NCI-H345 treated with DMSO at 0.1 percent for 48 hours (cell line): ENCODE data around the gene MYRIP.

Experiments used
- DNase-seq: peaks from one replicate; lab custom pipeline; 2025; ENCODE audit not compliant: unreplicated experiment; lab: John Stamatoyannopoulos, UW

Gene MYRIP

DNA sequence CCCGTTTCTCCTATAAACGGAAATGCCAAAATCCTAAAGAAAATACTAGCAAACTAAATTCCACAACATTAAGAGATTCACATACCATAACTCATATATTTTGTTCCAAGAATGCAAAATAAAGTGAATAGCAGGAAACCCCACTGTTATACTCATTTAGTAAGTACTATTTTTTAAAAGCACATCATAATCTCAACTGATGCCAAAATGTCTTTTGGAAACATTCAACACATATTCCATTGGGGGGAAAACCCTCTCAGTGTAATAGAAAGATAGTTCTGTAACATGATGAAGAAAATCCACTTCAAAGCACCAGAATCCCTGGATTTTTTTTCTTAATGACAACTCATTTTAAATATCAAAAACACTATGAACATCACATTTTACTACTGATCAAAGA is 407.1 kb downstream of the MYRIP start:
- DNase-seq, result no peak

DNA sequence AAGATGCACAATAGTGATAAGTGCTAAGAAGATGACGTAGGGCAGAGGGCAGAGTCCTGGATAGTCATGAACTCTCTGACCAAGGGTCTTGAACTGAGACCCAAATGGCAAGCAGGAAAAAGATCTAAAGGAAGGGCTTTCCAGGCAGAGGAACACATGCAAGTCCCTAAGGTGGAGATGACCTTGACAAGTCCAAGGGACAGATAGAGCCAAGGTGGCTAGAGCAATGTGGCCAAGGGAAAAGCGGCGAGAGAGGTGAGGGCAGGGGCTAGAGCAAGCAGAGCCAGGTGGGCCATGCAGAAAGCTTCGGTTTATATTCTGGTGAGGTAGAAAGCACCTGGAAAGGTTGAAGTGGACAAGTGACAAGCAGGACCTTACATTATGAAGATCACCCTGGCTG is 414.4 kb downstream of the MYRIP start:
- DNase-seq, result no peak

DNA sequence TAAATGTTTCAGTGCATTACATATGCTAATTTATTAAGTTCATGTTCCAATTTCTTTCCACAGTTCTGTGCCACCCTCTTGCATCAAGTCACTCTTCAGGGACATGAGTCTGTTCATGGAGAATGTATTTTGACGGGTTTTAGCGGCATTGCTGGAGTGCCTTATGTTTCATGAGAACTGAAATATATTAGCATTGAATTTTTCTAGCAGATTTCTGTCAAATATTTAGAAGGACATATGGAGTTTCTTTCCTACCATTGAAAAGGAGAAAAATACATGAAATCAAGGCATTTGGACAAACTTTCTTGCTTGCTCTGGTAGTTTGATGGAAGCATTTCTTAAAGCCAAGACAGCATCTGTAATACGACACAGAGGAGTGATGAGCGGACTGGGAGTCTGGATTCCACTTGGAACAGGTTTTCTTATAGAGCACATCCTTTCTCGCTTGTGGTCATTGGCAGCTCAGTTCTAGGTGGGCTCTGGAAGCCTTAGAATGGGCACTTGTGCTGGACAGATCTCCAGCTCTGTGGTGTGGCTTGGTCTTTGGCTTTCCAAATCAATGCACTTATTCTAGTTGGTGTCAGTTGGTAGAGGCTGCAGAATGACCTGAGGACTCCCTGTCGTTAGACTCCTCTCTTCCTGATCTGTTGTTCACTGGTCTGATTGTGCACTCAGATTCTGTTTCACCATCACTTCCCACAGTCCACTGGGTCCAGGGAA is 415.5 kb downstream of the MYRIP start:
- DNase-seq, result no peak

GRCh38 chr3:40226636-40227035 is 417.2 kb downstream of the MYRIP start:
- DNase-seq, result no peak

DNA sequence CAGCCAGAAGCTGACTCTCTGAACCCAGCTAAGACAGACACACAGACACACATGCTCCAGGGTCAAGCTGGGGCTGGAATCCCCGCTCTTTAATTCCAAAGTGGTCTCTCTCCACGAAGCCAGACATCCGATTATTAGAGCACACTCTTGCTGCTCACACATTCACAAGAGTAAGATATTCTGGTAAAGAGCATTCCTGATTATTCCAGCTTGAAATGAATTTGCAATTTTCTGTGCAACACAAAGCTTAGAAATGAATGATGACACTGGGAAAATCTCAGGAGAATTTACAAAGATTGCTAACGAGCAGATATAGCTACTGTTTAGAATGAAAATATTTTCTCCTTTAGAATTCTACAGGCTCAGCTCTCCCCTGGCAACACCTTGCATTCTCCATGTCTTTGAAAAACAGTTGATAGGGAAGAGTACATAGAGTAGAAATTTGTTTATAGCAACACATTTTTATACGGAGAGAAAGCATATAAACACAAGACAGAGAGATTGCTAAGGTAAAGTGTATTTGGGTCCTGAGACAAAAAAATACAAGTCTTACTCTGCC is 419.5 kb downstream of the MYRIP start:
- no peak for DNase-seq

DNA sequence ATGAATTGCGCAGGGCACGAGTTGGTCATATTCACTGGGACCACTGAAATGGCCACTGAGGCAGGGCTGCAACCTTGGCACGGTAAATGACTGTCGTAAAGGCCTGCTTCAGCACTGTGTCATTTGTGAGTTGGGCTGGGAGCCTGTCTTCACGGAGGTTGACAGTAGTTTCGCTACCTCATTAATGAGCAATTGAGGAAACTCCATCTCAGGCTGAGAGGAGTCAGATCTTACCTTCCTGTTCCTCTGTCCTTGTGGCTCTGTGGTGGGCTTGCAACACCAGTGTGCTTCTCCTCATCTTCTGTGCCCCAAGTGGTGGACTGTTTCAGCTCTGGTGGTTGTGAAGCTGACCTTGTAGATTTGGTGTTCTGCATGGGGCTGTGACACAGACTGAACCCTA is 420.0 kb downstream of the MYRIP start:
- DNase-seq, result no peak

- no peak for DNase-seq
Observed at GRCh38 chr3:40229963-40230362, 420.6 kb downstream of the MYRIP start.

GRCh38 chr3:40230382-40230781 is 421.0 kb downstream of the MYRIP start:
- DNase-seq, result no peak

GRCh38 chr3:40232626-40233025 is 423.2 kb downstream of the MYRIP start:
- DNase-seq, result no peak

DNA sequence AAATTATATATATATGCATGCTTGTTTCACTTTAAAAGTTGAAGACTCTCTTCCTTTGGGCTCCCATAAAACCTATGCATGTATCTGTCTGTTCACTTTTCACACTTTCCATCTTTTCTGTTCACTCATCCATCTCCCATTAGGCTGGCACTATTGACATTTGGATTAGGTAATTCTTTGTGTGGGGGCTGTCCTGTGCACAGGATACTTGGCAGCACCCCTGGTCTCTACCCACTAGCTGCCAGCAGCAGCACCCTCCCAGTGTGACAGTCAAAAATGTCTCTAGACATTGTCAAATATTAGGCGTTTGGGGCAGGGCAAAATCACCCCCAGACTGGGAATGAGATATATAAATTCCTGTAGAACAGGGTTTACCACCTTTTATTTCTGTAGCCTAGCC is 427.8 kb downstream of the MYRIP start:
- no peak for DNase-seq

DNA sequence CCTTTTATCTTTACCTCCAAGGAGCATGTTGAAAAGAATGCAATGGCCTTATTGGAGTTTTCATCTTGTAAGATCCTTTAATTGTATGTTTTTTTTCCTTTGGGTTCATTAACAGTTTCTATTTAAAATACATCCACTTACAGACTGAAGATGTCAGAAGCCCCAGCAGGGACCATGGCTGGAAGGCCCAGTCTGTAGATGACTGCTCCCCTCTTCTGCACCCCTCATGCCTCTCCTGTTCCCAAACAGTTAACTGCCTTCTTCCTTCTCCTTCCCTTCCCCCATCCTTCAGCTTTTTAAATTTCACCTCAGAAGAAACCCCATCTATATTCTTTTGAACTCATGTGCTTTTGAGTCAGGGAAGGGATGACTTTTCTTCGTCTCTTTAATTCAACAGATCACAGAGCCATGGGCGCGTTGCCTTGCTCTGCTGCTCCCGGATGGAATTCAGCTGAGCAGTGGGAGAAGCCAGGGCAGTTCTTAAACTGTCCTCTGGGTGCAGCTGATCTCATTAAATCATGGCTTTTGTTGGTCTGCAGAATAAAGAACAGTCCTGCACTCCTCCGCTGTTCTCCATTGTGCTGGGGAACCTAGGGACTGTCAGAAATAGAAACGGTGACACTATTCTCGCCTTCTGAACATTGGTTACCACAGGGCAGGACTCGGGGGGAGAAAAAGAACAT is 428.6 kb downstream of the MYRIP start:
- no peak for DNase-seq

GRCh38 chr3:40240921-40241320 is 431.5 kb downstream of the MYRIP start:
- DNase-seq, result no peak

DNA sequence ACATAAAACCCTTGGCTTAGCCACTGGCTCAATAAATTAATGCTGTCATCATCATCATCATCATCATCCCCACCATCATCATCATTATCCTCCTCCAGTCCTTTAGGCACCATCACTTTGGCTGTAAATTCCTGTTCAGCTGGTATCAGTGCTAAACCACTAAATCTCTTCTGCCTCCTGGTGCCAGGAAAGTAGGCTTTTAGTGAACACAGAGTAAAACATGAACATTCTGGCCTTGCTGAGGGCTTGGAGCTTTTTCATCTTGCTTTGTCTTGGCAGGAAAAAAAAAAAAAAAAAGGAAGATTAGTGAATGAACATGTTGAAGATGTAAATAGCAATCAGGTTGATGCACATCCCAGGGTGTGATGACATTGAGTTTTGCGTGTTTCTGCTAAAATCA is 432.8 kb downstream of the MYRIP start:
- DNase-seq, result no peak

- no peak for DNase-seq
Observed at GRCh38 chr3:40242638-40243037, 433.2 kb downstream of the MYRIP start.

DNA sequence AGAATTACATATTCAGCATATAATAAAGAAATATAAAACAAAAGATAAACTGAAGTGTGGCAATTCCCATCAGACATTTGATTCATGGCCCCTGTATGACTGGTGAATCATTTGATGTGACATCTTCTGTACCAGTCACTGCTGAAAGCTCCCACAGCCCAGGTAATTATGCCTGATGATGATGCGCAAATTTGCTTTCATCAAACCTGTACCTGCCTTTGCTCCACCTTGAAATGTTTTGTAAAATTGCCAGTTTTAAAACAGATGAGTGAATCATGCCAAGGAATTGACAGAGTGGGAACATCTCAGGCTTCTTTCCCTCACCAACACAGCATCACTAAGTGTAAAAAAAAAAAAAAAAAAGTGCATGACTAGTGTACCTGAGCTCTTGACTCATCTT is 433.6 kb downstream of the MYRIP start:
- no peak for DNase-seq

DNA sequence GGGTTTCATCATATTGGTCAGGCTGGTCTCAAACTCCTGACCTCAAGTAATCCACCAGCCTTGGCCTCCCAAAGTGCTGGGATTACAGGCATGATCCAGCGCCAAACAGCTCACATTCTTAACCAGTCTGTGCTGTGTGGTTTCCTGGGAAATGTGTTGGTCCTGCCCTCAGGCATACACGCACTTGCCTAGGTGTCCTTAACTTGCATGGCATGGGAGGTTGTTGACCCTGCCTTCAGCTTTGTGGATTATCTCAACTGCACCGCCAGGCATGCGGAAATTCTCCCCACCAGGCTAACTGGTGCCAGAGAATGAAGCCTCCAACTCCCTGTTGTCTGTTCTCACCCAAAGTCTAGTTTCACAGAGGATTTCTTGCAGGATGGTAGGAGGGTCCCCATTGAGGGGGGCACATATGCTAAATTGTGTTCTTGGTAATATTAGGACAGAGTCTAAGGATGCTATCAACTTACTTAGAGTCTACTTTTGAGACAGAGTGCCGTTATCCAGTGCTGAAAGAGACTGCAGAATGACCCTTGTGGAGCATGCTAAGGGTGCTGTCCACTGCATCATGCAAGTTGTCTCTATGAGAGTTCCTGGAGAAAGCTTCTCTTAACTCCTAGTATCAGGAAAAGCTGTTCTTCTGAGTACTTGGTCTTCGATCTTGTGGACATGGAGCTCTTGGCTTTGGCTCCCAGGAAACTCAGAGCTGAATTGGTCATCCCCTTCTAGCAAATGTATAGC is 438.5 kb downstream of the MYRIP start:
- DNase-seq, result no peak

DNA sequence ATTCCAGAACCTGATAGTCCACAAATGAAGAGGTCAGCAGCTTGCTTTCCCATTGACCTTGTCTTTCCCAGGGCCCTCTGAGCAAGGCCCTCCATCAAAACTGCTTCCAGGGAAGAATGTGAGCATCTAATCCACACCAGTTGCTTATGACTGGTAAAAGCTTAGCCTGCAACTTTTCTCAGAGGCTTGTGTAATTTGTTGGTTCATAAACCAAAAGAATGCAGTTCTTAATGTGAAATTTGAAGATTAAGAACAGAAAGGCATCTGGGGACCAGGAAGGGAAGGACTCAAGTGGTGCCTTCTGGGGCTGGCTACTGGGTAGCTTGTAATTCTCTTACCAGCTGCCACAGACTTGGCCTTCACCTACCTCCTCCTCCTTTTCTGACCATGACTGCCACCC is 439.2 kb downstream of the MYRIP start:
- DNase-seq, result no peak

DNA sequence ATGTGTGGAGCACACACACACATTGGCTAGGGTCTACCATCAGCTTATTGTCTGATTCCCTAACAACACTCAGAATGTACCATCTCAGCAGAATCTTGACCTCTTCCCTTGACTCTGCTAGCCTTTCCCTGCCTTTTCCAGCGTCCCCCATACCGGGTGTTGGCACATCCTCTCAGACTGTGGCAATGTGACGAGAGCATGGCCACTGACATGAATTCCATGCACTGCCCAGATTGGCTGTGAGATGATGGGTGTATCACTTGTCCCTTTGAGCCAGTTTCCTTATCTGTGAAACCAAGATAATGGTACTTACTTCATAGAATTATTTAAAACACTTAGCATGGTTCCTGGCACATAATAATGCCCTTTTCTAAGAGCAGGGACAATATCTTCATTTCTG is 439.8 kb downstream of the MYRIP start:
- DNase-seq, result no peak

GRCh38 chr3:40254491-40254890 is 445.1 kb downstream of the MYRIP start:
- DNase-seq, result no peak

DNA sequence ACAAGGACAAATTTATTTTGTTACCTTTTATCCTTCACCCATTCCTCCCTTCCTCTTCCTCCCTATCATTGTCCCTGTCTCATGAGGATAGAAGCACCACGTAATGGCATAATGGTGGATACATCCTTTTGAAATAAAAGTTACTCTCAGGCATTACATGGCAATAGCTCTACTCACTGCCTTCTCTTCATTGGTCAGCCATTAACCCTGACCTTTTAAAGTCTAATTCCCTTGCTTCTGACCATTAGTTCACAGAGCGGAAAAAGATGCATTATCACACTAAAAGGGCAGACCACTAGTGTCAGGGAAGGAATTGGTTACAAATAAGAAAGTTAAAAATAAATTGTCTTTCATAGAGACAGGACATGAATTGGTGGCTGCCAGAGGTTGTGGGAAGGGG is 445.5 kb downstream of the MYRIP start:
- no peak for DNase-seq

DNA sequence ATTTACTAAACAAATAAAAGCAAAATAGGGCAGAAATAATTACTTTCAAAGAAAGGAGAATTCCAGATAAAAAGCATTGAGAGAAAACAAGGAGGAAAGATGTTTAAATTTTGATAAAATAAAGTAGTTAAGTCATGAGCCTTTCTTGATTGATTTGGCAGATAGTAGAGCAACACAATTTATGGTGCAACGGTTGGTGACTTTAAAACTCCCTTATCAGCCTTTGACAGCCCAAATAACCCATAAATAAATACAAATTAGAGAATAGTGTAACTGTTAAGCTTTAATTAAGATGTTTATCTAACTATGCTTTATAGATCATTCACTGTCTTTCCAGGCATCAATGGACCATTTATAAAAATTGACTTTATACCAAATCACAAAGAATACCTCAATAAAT is 446.1 kb downstream of the MYRIP start:
- no peak for DNase-seq

- no peak for DNase-seq
Observed at GRCh38 chr3:40258064-40258463, 448.7 kb downstream of the MYRIP start.
